ENCODE results near the gene SCGB2A2.
A peak's percentile ranks its signal among the peaks of the same experiment; 100 is the strongest.

SCGB2A2 gene

GRCh38 chr11:62280452-62280851 is 10.5 kb downstream of the SCGB2A2 start:
- TF ChIP-seq CTCF (conservative IDR thresholded peaks at IDR 0.05; ENCODE audit: low read depth, low read length): no peak
- no peak for DNase-seq (ENCODE audit: low read depth)

GRCh38 chr11:62295504-62295903 is 25.5 kb downstream of the SCGB2A2 start:
- peak; percentile 57 for DNase-seq (ENCODE audit: low read depth)
- no peak overlapping the region for H3K4me3 ChIP-seq (ENCODE audit: low read depth, low read length)
- TF ChIP-seq CTCF (conservative IDR thresholded peaks at IDR 0.05; ENCODE audit: low read depth, low read length): no peak

More at GRCh38 chr11:62280452-62280851, 10.5 kb downstream of the SCGB2A2 start:
- no peak overlapping the region for H3K4me3 ChIP-seq (ENCODE audit: low read depth, low read length)

- no peak within 1 kb of the TSS for H3K4me3 ChIP-seq (ENCODE audit: low read depth, low read length)
- no peak for DNase-seq (ENCODE audit: low read depth)
- no peak for TF ChIP-seq CTCF (conservative IDR thresholded peaks at IDR 0.05; ENCODE audit: low read depth, low read length)
These were observed 29.0 kb downstream of the SCGB2A2 start, which contains the start of gene SCGB1D4 for GRCh38 chr11:62298975-62299374. Gene SCGB1D4, minus strand, starts transcription at chr11:62299075. Its CDS starts 65 bp downstream, at chr11:62299010.

- no peak for TF ChIP-seq CTCF (conservative IDR thresholded peaks at IDR 0.05; ENCODE audit: low read depth, low read length)
- no peak overlapping the region for H3K4me3 ChIP-seq (ENCODE audit: low read depth, low read length)
- DNase-seq (ENCODE audit: low read depth): no peak
These were observed 36.3 kb downstream of the SCGB2A2 start for GRCh38 chr11:62306227-62306626.

GRCh38 chr11:62307950-62308349 is 38.0 kb downstream of the SCGB2A2 start:
- no peak for TF ChIP-seq CTCF (conservative IDR thresholded peaks at IDR 0.05; ENCODE audit: low read depth, low read length)
- no peak overlapping the region for H3K4me3 ChIP-seq (ENCODE audit: low read depth, low read length)
- no peak for DNase-seq (ENCODE audit: low read depth)

- no peak for TF ChIP-seq CTCF (conservative IDR thresholded peaks at IDR 0.05; ENCODE audit: low read depth, low read length)
- DNase-seq (ENCODE audit: low read depth): no peak
- no peak overlapping the region for H3K4me3 ChIP-seq (ENCODE audit: low read depth, low read length)
These were observed 40.0 kb downstream of the SCGB2A2 start for GRCh38 chr11:62309991-62310390.

GRCh38 chr11:62315431-62315830 is 45.5 kb downstream of the SCGB2A2 start:
- no peak for DNase-seq (ENCODE audit: low read depth)
- no peak for TF ChIP-seq CTCF (conservative IDR thresholded peaks at IDR 0.05; ENCODE audit: low read depth, low read length)
- no peak overlapping the region for H3K4me3 ChIP-seq (ENCODE audit: low read depth, low read length)
